Body of pancreas (tissue), 4 donors: Measurements from ENCODE around the gene CLIP1. TPM values are rescaled to one million over a fixed set of nuclear protein-coding genes. Genes with fewer than 3 reads are reported as not detected.

Experiments
- ATAC-seq: fragments of 150-250 bp; one replicate; pipeline ENCODE4 v1.9.1; 2016
- DNase-seq, 4 donors: peaks; one replicate each; pipeline ENCODE4 v3.0.0-alpha.2; 2019
- H3K27ac ChIP-seq, 4 donors: fragments of 200-600 bp; sonication (generic); 1 replicate in 3 of 4; 2 replicates in 1 of 4; pipeline versions ENCODE4 v1.5.1 to v1.6.1; 2016 to 2019; ENCODE audit warnings: mild to moderate bottlenecking in 1 of 4, mixed read lengths in 1 of 4, moderate library complexity in 1 of 4
- H3K27me3 ChIP-seq, 2 donors: fragments of 200-600 bp; sonication (generic); one replicate each; pipeline ENCODE4 v1.6.0; 2016; ENCODE audit warnings: mild to moderate bottlenecking in 1 of 2
- H3K36me3 ChIP-seq, 2 donors: fragments of 200-600 bp; sonication (generic); replicated peaks in 1 of 2; 2 replicates each; pipeline ENCODE4 v1.5.1; 2016; ENCODE audit warnings: low read depth in 2 of 2; ENCODE audit not compliant: insufficient read depth in 1 of 2
- H3K4me1 ChIP-seq: fragments of 200-600 bp; sonication (generic); one replicate; pipeline ENCODE4 v1.6.0; 2016
- H3K4me3 ChIP-seq, 2 donors: fragments of 200-600 bp; sonication (generic); 1 replicate in 1 of 2; 2 replicates in 1 of 2; pipeline ENCODE4 v1.5.1; 2016 to 2019
- H3K9me3 ChIP-seq, 3 donors: fragments of 200-600 bp; sonication (generic); 1 replicate in 2 of 3; 2 replicates in 1 of 3; pipeline ENCODE4 v1.5.1; 2016
- POLR2A ChIP-seq, 3 donors: fragments of 450-650 bp; IDR thresholded peaks; one replicate each; pipeline ENCODE4 v1.6.1; 2016; ENCODE audit warnings: antibody characterized with exemption in 3 of 3, mild to moderate bottlenecking in 2 of 3
- WGBS, 2 donors: methylation state at CpG; one replicate each; pipeline ENCODE4 v1.1.5; 2017; 5-methylcytosine and 5-hydroxymethylcytosine counted together
- intact Hi-C: fragments of 100-400 bp; cut with DNase I; formaldehyde crosslinking; loops from one replicate; pipeline ENCODE4 v1.15.1; 2023
- total RNA-seq, 2 donors: library from RNA; depleted of rRNA; stranded (reverse); fragments of >200 nt; gene quantifications; one replicate each; pipeline ENCODE4 v1.1.0, GENCODE V29; 2016
- TF ChIP-seq, protein P1 (sequence below), 7 experiments: fragments of 450-650 bp in 4 of 7; fragments of 200-600 bp in 3 of 7; sonication (generic) in 3 of 7; IDR thresholded peaks; one replicate each; pipeline ENCODE4 v1.5.1; 2016 to 2019; ENCODE audit warnings: antibody characterized with exemption in 7 of 7

CLIP1 gene
- total RNA-seq, 2 donors from 2014 or later: 41.2 to 89.0 TPM

DNA sequence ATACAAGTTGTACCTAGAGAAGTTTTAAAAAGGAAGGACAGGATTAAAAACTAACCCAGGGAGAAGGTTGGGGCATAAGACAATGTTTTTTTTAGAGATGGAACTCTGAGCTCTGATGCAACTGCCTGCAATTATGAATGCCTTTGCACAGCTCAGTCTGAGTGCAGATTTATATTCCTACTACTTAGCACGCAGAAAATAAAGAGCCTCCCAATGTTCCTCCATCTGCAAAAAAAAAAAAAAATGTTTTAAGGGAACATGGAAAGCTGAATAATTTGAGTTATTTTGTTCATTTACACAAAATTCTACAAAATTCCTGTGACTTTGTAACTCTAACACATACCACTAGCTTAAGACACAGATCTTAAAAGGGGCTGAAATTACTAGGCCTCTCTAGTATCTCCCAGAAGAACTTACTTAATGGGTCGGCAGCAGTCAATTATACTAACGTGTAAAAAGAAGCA, 15.7 kb downstream of the CLIP1 start:
- Histone ChIP-seq H3K4me1 (peaks cover 24% of the 10 kb centered on the region), H3K27me3 (no peaks in the 10 kb centered on the region), H3K36me3 (no peaks in the 10 kb centered on the region), H3K27ac (peak overlapping the region in 1 of 4 donors; percentile 26), H3K4me3 (no peak overlapping the region), H3K9me3 (no peaks in the 10 kb centered on the region)
- ATAC-seq: no peak
- WGBS, 2 donors: 53 to 66% methylated on average over 3 of the region's 3 CpGs
- TF ChIP-seq, protein P1, sequence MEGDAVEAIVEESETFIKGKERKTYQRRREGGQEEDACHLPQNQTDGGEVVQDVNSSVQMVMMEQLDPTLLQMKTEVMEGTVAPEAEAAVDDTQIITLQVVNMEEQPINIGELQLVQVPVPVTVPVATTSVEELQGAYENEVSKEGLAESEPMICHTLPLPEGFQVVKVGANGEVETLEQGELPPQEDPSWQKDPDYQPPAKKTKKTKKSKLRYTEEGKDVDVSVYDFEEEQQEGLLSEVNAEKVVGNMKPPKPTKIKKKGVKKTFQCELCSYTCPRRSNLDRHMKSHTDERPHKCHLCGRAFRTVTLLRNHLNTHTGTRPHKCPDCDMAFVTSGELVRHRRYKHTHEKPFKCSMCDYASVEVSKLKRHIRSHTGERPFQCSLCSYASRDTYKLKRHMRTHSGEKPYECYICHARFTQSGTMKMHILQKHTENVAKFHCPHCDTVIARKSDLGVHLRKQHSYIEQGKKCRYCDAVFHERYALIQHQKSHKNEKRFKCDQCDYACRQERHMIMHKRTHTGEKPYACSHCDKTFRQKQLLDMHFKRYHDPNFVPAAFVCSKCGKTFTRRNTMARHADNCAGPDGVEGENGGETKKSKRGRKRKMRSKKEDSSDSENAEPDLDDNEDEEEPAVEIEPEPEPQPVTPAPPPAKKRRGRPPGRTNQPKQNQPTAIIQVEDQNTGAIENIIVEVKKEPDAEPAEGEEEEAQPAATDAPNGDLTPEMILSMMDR (IDR thresholded peaks at IDR 0.05): no peak
- TF ChIP-seq POLR2A (IDR thresholded peaks at IDR 0.05): no peak
- DNase-seq: no peak
- intact Hi-C loops: no loop called here

DNA sequence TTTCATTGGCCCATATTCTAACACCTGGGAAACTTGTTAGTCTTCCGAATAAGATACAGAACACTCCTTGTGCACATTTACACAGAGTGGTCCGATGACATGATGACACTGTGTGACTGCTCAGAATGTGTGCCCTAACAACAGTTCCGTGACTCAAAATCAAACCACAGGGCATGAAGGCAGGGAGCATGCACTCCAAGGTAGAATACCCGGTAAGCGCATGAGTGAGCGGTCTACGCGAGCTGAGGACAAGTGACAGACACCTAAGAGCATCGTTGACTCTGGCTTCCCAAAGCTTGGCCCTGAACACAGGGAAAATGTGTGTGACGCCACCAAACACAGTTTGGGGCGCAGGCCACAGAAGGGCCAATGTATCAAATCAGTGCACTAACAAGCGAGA, 18.6 kb downstream of the CLIP1 start:
- WGBS, 2 donors: 90 to 97% methylated on average over 11 to 12 of the region's 12 CpGs
- ATAC-seq (no peak), DNase-seq (no peak)
- no peak for TF ChIP-seq POLR2A (IDR thresholded peaks at IDR 0.05)
- TF ChIP-seq, protein P1 (IDR thresholded peaks at IDR 0.05): no peak
- intact Hi-C loops: no loop called here
- Histone ChIP-seq H3K27ac (no peak overlapping the region), H3K27me3 (no peaks in the 10 kb centered on the region), H3K4me3 (no peak overlapping the region), H3K36me3 (no peaks in the 10 kb centered on the region), H3K4me1 (peaks cover 49% of the 10 kb centered on the region), H3K9me3 (no peaks in the 10 kb centered on the region)

DNA sequence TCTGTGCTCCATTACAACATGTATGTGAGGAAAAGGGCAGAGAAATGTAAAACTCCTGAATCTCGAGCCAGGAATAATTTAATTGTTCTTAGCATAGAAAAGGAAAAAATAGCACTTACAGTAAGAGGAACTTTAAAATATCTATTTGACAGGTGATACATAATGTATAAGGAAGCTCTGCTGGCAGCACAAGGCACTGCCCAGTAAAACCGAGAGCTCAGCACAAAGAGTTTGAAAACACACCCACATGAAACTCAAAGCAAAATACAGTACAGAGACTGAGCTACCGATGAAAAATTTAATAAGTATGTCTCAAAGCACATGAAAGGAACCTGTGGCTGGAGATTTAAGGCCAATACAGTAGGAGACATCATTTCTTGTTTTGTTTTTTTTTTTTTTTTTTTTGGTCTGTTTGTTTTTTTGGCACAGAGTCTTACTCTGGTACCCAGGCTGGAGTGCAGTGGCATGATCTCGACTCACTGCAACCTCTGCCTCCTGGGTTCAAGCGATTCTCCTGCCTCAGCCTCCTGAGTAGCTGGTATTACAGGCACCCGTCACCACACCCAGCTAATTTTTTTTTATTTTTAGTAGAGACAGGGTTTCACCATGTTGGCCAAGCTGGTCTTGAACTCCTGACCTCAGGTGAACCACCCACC, 19.2 kb downstream of the CLIP1 start:
- TF ChIP-seq, protein P1 (IDR thresholded peaks at IDR 0.05): no peak
- no peak for TF ChIP-seq POLR2A (IDR thresholded peaks at IDR 0.05)
- no peak for DNase-seq
- intact Hi-C loops: no loop called here
- H3K4me3 ChIP-seq: no peak overlapping the region
- no peaks in the 10 kb centered on the region for H3K9me3 ChIP-seq
- no peaks in the 10 kb centered on the region for H3K36me3 ChIP-seq
- no peak overlapping the region for H3K27ac ChIP-seq
- no peaks in the 10 kb centered on the region for H3K27me3 ChIP-seq
- WGBS, 2 donors: 80 to 86% methylated on average over 6 of the region's 6 CpGs
- ATAC-seq: no peak
- peaks cover 49% of the 10 kb centered on the region for H3K4me1 ChIP-seq

DNA sequence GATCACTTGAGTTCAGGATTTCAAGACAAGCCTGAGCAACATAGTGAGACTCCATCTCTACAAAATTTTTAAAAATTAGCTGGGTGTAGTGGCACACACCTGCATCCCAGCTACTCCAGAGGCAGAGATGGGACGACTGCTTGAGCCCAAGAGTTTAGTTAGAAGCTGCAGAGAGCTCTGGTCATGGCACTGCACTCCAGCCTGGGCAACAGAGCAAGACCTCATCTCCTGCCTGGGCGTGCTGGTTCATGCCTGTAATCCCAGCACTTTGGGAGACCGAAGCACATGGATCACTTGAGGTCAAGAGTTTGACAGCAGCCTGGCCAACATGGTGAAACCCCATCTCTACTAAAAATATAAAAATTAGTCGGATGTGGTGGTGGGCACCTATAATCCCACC, 20.2 kb downstream of the CLIP1 start:
- Histone ChIP-seq H3K4me1 (peaks cover 47% of the 10 kb centered on the region), H3K27ac (no peak overlapping the region), H3K36me3 (no peaks in the 10 kb centered on the region), H3K27me3 (no peaks in the 10 kb centered on the region), H3K9me3 (no peaks in the 10 kb centered on the region), H3K4me3 (no peak overlapping the region)
- no peak for DNase-seq
- ATAC-seq: no peak
- intact Hi-C loops: no loop called here
- TF ChIP-seq POLR2A (IDR thresholded peaks at IDR 0.05): no peak
- TF ChIP-seq, protein P1 (IDR thresholded peaks at IDR 0.05): no peak
- 91 to 97% methylated on average over 3 to 4 of the region's 4 CpGs for WGBS, 2 donors
